Left lung (tissue), 10 donors: ENCODE data around the gene PRKCD. TPM values are rescaled to one million over a fixed set of nuclear protein-coding genes. Genes with fewer than 3 reads are reported as not detected.
"Not testable (repeated sequence)": the region's sequence is repeated elsewhere in the genome, so short reads cannot be mapped to it uniquely, and the experiment has no call there.

ENCODE experiments used
- ATAC-seq: fragments of 200-7000 bp; cut with Tn5 transposase; one replicate; pipeline ENCODE4 v1.9.1; 2020; ENCODE audit warnings: moderate library complexity
- DNase-seq, 4 donors: peaks; one replicate each; pipeline ENCODE4 v3.0.0-alpha.2; 2013 to 2020
- H3K27ac ChIP-seq, 2 donors: fragments of 200-600 bp; sonication (generic) in 1 of 2; one replicate each; pipeline versions ENCODE4 v1.5.0 to v1.8.0; 2020 to 2021
- H3K27me3 ChIP-seq, 2 donors: fragments of 200-600 bp; sonication (generic) in 1 of 2; one replicate each; pipeline versions ENCODE4 v1.5.0 to v1.8.0; 2020 to 2021
- H3K36me3 ChIP-seq, 2 donors: fragments of 200-600 bp; sonication (generic) in 1 of 2; one replicate each; pipeline versions ENCODE4 v1.5.0 to v1.8.0; 2020 to 2021
- H3K4me1 ChIP-seq, 2 donors: fragments of 200-600 bp; one replicate each; pipeline ENCODE4 v1.8.0; 2021
- H3K4me3 ChIP-seq, 2 donors: fragments of 200-600 bp; sonication (generic) in 1 of 2; one replicate each; pipeline versions ENCODE4 v1.5.0 to v1.8.0; 2020 to 2021; ENCODE audit warnings: mild to moderate bottlenecking in 1 of 2
- H3K9me3 ChIP-seq, 2 donors: fragments of 200-600 bp; sonication (generic) in 1 of 2; one replicate each; pipeline versions ENCODE4 v1.5.0 to v1.8.0; 2020 to 2021
- intact Hi-C, 2 donors: fragments of 100-400 bp; cut with DNase I; formaldehyde crosslinking; loops; one replicate each; pipeline versions ENCODE4 v1.11.2 to v1.14.2; 2022
- polyA plus RNA-seq, 6 donors: library from polyadenylated mRNA; unstranded; fragments of 120-200 nt; gene quantifications; one replicate each; pipeline ENCODE4 v1.2.1, GENCODE V29; 2013; ENCODE audit not compliant: insufficient read length in 6 of 6
- total RNA-seq, 2 donors: library from RNA; stranded (reverse); fragmentation: NEBNext Ultra II Directional; extraction: Animal tissue kit (Norgen Biotek cat#: 25700); gene quantifications; one replicate each; pipeline ENCODE4 v1.2.1, GENCODE V29; 2021
- TF ChIP-seq, protein P1 (sequence below), 2 donors: fragments of 200-600 bp; sonication (generic) in 1 of 2; IDR thresholded peaks; one replicate each; pipeline versions ENCODE4 v1.5.0 to v1.8.0; 2021; ENCODE audit warnings: antibody characterized with exemption in 2 of 2
- donor health status: DM: no; HTN: yes; CAD: no.
- donor health status: DM: no; HTN: no; CAD: no.

PRKCD gene
- total and polyA plus RNA-seq, 8 donors = 45.5 to 73.7 (median 53.0) TPM

GRCh38 chr3:53149006-53149690 is 11.9 kb upstream of the PRKCD start:
- H3K9me3 ChIP-seq = no peaks in the 10 kb centered on the region
- TF ChIP-seq, protein P1, sequence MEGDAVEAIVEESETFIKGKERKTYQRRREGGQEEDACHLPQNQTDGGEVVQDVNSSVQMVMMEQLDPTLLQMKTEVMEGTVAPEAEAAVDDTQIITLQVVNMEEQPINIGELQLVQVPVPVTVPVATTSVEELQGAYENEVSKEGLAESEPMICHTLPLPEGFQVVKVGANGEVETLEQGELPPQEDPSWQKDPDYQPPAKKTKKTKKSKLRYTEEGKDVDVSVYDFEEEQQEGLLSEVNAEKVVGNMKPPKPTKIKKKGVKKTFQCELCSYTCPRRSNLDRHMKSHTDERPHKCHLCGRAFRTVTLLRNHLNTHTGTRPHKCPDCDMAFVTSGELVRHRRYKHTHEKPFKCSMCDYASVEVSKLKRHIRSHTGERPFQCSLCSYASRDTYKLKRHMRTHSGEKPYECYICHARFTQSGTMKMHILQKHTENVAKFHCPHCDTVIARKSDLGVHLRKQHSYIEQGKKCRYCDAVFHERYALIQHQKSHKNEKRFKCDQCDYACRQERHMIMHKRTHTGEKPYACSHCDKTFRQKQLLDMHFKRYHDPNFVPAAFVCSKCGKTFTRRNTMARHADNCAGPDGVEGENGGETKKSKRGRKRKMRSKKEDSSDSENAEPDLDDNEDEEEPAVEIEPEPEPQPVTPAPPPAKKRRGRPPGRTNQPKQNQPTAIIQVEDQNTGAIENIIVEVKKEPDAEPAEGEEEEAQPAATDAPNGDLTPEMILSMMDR (IDR thresholded peaks at IDR 0.05) = no peak
- intact Hi-C loops = no loop called here
- no peak overlapping the region for H3K4me3 ChIP-seq
- ATAC-seq (no peak), DNase-seq (no peak)
- H3K4me1 ChIP-seq = peaks cover 14 to 68% of the 10 kb centered on the region in 2 donors
- H3K36me3 ChIP-seq = no peaks in the 10 kb centered on the region
- no peaks in the 10 kb centered on the region for H3K27me3 ChIP-seq
- no peak overlapping the region for H3K27ac ChIP-seq

DNA sequence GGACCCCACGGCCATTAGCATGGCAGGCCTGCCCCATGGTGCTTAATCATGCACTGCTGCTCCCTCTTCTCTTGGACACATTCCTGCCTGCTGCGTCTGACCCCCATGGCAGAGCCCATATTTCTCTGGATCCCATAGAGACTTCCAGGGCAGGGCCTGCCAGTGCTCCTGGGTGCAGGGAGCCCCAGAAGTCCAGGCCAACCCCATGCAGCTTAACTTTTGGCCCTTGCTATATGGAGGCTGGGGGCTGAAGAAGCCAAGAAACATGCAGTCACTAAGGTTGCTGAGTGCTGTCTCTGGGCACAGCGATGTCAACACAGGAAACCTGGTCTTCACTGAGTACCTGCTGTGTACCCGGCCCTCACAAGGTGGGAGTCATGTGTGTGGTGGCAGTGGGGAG is 11.3 kb upstream of the PRKCD start:
- Histone ChIP-seq H3K4me3 (no peak overlapping the region), H3K27ac (no peak overlapping the region), H3K4me1 (peaks cover 14 to 65% of the 10 kb centered on the region in 2 donors), H3K36me3 (no peaks in the 10 kb centered on the region), H3K9me3 (no peaks in the 10 kb centered on the region), H3K27me3 (no peaks in the 10 kb centered on the region)
- intact Hi-C loops = no loop called here
- TF ChIP-seq, protein P1 (IDR thresholded peaks at IDR 0.05) = no peak
- ATAC-seq (no peak), DNase-seq (no peak)

GRCh38 chr3:53150247-53151085 is 10.5 kb upstream of the PRKCD start:
- H3K4me3 ChIP-seq = no peak overlapping the region

DNA sequence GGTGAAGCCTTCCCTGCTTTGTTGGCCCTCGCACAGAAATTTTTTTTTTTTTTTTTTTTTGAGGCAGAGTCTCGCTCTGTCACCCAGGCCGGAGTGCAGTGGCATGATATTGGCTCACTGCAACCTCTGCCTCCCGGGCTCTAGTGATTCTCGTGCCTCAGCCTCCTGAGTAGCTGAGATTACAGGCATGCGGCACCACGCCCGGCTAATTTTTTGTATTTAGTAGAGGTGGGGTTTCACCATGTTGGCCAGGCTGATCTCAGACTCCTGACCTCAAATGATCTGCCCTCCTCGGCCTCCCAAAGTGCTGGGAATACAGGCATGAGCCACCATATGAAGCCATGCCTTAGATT is 9.9 kb upstream of the PRKCD start:
- H3K4me3 ChIP-seq, ATAC-seq, H3K36me3 ChIP-seq, DNase-seq, H3K9me3 ChIP-seq, intact Hi-C loops: not testable (repeated sequence)
- H3K27ac ChIP-seq = peak overlapping the region in 1 of 2 donors; percentile 33
- peaks cover 8 to 57% of the 10 kb centered on the region in 2 donors for H3K4me1 ChIP-seq
- H3K27me3 ChIP-seq = peaks cover 0 to 12% of the 10 kb centered on the region in 2 donors

More at GRCh38 chr3:53150247-53151085, 10.5 kb upstream of the PRKCD start:
- peak in 1 of 4 donors; percentile 78 for DNase-seq
- peaks cover 0 to 6% of the 10 kb centered on the region in 2 donors for H3K27me3 ChIP-seq
- H3K9me3 ChIP-seq = no peaks in the 10 kb centered on the region
- no peaks in the 10 kb centered on the region for H3K36me3 ChIP-seq
- peak overlapping the region; percentile 15 to 33 for H3K27ac ChIP-seq
- intact Hi-C loops = no loop called here
- TF ChIP-seq, protein P1 (IDR thresholded peaks at IDR 0.05) = no peak
- peak; percentile 62 for ATAC-seq
- peaks cover 9 to 57% of the 10 kb centered on the region in 2 donors for H3K4me1 ChIP-seq

DNA sequence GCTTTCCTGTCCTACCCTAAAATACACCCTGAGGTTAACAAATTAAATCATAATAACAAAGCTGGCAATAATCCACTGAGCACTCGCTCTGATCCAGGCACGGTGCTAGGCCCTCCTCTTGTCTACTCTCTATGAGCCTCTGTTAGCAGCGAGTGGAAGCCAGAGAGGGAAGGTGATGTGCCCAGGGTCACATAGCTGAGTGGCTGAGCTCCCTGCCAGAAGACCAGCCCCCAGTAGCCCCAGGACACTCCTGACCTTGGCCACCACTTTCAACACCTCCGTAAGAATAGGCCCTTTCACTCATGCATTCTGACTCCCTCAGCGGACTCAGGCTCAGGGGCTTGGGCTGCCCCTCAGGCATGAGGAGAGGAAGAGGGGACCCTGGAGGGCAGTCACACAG is 9.5 kb upstream of the PRKCD start:
- peaks cover 6 to 60% of the 10 kb centered on the region in 2 donors for H3K4me1 ChIP-seq
- H3K27me3 ChIP-seq = peaks cover 0 to 16% of the 10 kb centered on the region in 2 donors
- DNase-seq (no peak), ATAC-seq (no peak)
- H3K27ac ChIP-seq = no peak overlapping the region
- intact Hi-C loops = no loop called here
- H3K4me3 ChIP-seq = no peak overlapping the region
- no peaks in the 10 kb centered on the region for H3K36me3 ChIP-seq
- TF ChIP-seq, protein P1 (IDR thresholded peaks at IDR 0.05) = no peak
- no peaks in the 10 kb centered on the region for H3K9me3 ChIP-seq
